ENCODE measurements around the gene TLE3.
A peak's percentile ranks its signal among the peaks of the same experiment; 100 is the strongest.

TLE3 gene

DNA sequence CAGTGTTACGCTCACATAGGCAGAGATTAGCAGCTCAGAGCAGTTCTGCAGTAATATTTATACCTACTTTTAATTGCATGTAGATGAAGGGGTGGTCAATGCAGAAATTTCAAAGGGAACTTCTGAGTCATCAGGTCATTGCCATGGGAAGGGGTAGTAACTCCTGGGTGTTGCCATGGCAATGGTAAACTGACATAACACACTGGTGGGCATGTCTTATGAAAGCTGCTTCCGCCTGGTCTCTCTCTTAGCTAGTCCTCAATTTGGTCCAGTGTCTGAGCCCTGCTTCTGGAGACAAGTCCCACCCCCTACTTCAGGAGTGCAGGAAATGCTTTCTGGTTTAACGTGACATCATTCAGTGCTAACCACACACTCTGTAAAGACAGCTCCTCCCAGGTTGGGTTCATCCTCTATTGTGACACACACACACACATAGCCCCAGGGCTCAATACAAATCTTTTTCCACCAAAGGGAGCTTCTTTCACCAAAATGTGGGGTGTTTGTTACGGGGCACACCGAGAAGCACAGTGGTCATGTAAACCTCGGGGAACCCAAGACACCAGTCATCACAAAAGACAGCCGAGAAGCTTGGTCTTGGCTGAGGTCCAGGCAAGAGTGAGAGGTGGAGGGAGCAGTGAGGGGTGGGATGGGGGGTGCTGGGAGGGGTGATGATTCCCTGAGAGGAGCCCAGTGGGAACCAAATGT, 74.5 kb downstream of the TLE3 start:
- Mint-ChIP-seq H3K27ac (peak overlapping the region; percentile 50), H3K27me3 (no peaks in the 10 kb centered on the region), H3K9me3 (ENCODE audit: low read depth) (no peaks in the 10 kb centered on the region), H3K36me3 (no peaks in the 10 kb centered on the region), H3K4me3 (peak overlapping the region; percentile 59), H3K4me1 (ENCODE audit: low read depth) (peaks cover 17% of the 10 kb centered on the region)

DNA sequence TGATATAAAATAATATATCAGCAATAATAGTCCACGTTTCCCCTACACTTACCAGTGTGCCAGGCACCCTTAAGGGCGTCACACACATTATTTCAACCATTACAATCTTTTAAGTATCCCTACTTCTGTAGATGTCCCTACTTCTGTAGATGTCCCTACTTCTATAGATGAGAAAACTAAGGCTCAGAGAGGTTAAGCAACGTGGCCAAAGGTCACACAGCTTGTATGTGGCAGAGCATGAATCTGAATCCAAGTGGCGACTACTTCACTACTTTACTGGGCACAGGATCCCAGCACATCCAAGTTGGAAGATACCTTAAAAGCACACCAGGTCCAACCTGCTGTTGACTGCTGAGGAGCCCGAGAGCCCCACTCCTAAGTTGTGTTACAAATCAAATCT, 77.5 kb downstream of the TLE3 start:
- peaks cover 29% of the 10 kb centered on the region for H3K4me1 Mint-ChIP-seq (ENCODE audit: low read depth)
- no peaks in the 10 kb centered on the region for H3K36me3 Mint-ChIP-seq
- no peak overlapping the region for H3K27ac Mint-ChIP-seq
- no peaks in the 10 kb centered on the region for H3K9me3 Mint-ChIP-seq (ENCODE audit: low read depth)
- peaks cover 7% of the 10 kb centered on the region for H3K27me3 Mint-ChIP-seq
- H3K4me3 Mint-ChIP-seq, result no peak overlapping the region

DNA sequence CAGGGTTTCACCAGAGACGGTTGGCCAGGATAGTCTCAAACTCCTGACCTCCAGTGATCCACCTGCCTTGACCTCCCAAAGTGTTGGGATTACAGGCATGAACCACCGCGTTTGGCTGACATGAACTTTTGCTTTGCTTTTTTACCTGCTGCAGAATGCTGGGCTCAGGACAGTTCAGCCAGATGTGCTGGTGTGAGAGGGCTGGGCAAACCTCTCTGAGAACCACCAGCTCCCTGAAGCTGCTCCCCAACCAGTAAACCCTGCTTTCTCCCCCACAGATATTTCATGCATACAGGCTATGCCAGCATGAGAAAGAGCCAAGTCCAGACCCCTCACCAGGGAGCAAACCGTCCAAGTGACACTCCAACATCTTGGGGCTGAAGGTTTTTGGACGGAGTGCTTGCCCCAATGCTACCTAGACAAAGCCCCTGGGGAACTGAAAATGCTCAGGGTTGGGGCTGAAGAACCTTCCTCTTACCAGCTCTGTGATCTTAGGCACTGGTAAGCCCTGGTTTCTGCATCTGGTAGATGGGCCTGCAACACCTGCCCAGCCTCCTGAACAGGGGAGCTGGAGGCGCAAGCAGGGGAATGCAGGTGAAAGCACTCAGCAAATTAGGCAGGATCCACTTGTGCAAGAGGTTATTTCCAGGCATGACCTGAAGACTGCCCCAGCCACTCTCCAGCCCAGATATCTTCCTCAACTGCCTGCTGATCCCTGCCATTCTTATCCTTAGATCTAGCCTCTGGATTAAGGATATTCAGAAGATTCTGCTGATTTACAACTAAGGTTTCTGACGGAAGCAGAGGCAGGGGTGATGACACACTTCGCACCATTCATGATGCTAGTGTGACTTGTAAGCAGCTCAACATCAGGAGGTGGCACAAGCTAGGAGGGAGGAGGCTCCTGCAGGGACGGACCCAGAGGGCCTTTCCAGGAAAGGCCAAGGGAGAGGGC, 78.8 kb downstream of the TLE3 start:
- H3K9me3 Mint-ChIP-seq (ENCODE audit: low read depth), result no peaks in the 10 kb centered on the region
- H3K4me1 Mint-ChIP-seq (ENCODE audit: low read depth), result peaks cover 23% of the 10 kb centered on the region
- no peak overlapping the region for H3K4me3 Mint-ChIP-seq
- peaks cover 7% of the 10 kb centered on the region for H3K27me3 Mint-ChIP-seq
- no peak overlapping the region for H3K27ac Mint-ChIP-seq
- no peaks in the 10 kb centered on the region for H3K36me3 Mint-ChIP-seq

DNA sequence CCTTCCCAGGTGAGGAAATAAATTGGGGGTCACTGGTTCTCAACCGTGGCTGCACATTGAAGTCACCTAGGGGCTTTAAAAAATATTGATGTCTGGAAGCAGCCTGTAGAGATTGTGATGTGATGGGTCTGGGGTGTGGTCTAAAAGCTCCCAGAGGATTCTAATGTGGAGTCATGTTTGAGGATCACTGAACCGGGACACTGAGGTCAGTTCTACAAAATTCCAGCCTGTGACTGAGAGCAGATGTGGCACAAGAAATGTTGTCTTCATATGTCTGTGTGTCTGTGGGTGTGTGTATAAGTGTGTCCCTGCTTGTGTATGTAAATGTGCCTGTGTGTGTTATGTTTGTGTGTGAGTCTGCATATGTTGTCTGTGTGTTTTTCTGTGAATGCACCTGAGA, 79.9 kb downstream of the TLE3 start:
- Mint-ChIP-seq H3K27ac (no peak overlapping the region), H3K4me1 (ENCODE audit: low read depth) (peaks cover 14% of the 10 kb centered on the region), H3K27me3 (peaks cover 7% of the 10 kb centered on the region), H3K9me3 (ENCODE audit: low read depth) (no peaks in the 10 kb centered on the region), H3K4me3 (no peak overlapping the region), H3K36me3 (no peaks in the 10 kb centered on the region)

DNA sequence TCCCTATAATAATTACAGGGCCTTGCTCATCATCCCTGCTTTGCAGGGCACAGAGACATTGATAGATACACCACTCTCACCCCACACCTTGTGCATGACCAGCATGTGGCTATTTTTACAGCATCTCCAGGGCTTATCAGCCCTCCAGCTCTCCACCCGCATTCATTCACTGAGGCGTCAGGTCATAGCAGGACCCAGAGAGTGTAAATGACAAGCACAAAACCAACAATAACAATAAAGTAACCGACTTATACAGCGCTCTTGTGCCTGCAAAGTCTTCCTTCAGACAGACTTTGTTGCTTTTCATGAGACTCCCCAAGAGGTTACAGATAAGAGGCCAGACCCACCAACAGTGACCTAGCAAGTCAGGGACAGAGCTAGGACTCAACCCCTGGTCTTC, 80.7 kb downstream of the TLE3 start:
- Mint-ChIP-seq H3K9me3 (ENCODE audit: low read depth) (no peaks in the 10 kb centered on the region), H3K4me1 (ENCODE audit: low read depth) (peaks cover 11% of the 10 kb centered on the region), H3K27ac (no peak overlapping the region), H3K4me3 (no peak overlapping the region), H3K36me3 (no peaks in the 10 kb centered on the region), H3K27me3 (peaks cover 7% of the 10 kb centered on the region)

DNA sequence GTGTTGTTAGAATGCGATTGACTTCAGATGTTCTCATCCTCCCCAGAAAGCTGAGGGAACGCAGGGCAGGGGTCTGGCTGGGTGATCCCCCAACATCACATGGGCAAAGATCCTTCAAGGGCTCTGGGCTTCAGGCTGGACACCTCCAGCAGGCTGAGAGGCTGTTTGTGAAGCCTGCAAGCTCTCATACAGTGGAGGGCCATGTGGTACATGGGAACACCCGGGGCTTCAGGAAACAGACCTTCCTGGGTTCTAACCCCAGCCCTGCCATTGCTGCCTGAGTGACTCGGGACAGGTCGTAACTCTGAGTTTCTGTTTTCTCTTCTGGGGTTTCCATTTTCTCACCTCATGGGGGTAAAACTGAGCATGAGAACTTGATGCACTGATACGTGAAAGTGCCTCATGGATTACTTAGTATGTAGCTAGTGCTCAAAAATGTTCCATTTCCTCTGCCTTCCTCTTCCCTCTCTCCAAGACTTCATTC, 81.2 kb downstream of the TLE3 start:
- peaks cover 7% of the 10 kb centered on the region for H3K27me3 Mint-ChIP-seq
- H3K36me3 Mint-ChIP-seq, result no peaks in the 10 kb centered on the region
- no peak overlapping the region for H3K4me3 Mint-ChIP-seq
- no peaks in the 10 kb centered on the region for H3K9me3 Mint-ChIP-seq (ENCODE audit: low read depth)
- H3K4me1 Mint-ChIP-seq (ENCODE audit: low read depth), result peaks cover 11% of the 10 kb centered on the region
- no peak overlapping the region for H3K27ac Mint-ChIP-seq

DNA sequence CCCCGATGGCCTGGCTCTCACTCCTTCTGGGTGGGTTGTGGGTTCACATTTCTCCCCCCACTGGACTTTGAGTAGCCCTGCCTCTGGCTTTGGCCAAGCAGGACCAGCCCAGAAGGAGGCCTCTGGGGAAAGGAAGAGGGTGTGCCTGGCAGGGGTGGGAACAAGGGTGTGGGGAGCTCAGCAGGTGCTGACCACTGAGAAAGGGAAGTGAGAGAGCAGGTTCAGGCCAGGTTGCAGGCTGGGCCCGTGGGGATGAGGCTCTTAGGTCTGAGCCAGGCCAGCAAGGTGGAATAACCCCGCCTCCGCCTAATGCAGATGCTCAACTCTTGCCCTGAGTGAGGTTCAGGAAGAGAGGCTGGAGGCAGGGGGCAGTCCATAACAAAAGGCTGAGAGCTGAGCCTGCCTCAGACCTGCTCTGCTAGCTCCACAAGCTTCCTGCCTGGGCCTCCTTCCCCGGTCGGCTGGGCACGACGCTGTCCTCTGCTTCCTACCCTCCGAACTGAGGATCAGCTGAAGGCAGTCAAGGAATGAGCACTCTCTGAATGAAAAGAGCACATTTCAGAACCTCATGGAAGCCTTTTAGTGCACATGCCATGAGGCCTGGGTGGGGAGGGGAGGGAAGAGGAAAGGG, 82.7 kb downstream of the TLE3 start:
- H3K4me3 Mint-ChIP-seq, result no peak overlapping the region
- H3K27me3 Mint-ChIP-seq, result peaks cover 7% of the 10 kb centered on the region
- H3K36me3 Mint-ChIP-seq, result no peaks in the 10 kb centered on the region
- H3K4me1 Mint-ChIP-seq (ENCODE audit: low read depth), result peaks cover 11% of the 10 kb centered on the region
- H3K27ac Mint-ChIP-seq, result no peak overlapping the region
- no peaks in the 10 kb centered on the region for H3K9me3 Mint-ChIP-seq (ENCODE audit: low read depth)

DNA sequence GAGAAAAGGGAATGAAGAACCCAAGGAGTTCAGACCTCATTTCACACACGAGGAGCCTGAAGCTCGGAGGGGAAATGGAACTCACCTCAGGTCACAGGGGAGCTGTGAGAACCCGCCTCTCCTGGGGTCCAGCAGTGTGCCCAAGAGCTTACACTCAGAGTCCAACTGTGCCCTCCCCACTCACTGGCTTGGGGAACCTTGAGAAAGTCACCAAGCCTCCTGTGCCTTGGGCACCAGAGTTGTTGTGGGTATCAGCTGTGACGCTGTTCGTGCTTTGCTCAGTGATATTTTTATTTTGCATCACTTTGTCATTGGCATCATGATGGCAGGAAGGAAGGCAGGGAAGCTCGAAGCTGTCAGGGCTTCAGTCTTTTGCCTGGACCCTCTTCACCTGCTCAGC, 83.4 kb downstream of the TLE3 start:
- Mint-ChIP-seq H3K27me3 (peaks cover 7% of the 10 kb centered on the region), H3K9me3 (ENCODE audit: low read depth) (no peaks in the 10 kb centered on the region), H3K4me1 (ENCODE audit: low read depth) (peaks cover 11% of the 10 kb centered on the region), H3K4me3 (no peak overlapping the region), H3K27ac (no peak overlapping the region), H3K36me3 (no peaks in the 10 kb centered on the region)

DNA sequence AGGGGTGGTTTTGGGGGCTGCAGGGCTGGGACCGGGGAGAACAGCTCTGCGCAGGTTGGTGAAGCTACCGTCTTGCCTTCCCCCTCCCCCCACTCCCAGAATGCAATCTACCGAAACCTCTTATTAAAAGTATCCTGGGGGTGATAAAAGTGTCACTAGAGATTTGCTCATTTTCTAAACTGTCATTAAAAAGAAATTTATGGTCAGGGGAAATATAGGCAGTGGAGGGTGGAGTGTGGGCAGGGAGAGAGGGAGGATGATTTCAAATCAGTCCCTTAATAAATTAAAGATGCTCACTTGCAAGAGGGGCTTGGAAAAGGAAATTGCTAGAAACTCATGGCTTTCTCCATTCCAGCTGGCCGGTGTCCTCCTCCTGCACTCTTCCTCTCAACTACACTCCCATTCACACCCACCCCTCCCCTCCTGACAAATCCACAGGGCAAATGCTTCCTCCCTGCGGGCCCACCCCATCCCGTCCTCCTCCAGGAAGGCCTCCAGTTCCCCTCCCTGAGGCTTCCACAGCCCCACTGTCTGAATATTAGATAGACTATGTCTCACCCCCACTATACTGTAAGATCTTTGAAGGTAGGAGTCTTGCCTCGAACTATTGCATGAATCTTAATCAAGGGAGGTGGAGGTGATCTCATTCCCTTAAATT, 83.9 kb downstream of the TLE3 start:
- Mint-ChIP-seq H3K4me1 (ENCODE audit: low read depth) (peaks cover 11% of the 10 kb centered on the region), H3K27ac (no peak overlapping the region), H3K27me3 (peaks cover 7% of the 10 kb centered on the region), H3K4me3 (no peak overlapping the region), H3K9me3 (ENCODE audit: low read depth) (no peaks in the 10 kb centered on the region), H3K36me3 (no peaks in the 10 kb centered on the region)

DNA sequence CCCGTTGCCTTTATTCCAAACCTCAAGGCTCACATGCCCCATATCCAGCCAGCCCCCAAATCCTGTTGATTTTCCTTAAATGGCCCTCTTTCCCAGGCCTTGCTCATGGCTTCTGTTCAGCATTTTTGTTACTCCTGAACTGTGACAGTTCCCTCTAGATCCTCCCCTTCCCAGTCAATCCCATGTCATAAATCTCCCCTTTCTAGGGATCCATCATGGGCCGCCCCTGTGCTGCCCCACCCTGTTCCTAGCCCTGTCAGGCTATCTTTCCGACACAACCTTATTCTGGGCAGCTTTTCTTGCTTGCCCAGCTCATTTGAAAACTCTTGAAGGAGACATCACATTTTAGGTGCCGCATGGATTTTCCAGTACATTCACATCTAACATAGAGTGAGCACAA, 84.8 kb downstream of the TLE3 start:
- Mint-ChIP-seq H3K4me3 (no peak overlapping the region), H3K27ac (no peak overlapping the region), H3K36me3 (no peaks in the 10 kb centered on the region), H3K27me3 (peaks cover 5% of the 10 kb centered on the region), H3K4me1 (ENCODE audit: low read depth) (peaks cover 11% of the 10 kb centered on the region), H3K9me3 (ENCODE audit: low read depth) (no peaks in the 10 kb centered on the region)

DNA sequence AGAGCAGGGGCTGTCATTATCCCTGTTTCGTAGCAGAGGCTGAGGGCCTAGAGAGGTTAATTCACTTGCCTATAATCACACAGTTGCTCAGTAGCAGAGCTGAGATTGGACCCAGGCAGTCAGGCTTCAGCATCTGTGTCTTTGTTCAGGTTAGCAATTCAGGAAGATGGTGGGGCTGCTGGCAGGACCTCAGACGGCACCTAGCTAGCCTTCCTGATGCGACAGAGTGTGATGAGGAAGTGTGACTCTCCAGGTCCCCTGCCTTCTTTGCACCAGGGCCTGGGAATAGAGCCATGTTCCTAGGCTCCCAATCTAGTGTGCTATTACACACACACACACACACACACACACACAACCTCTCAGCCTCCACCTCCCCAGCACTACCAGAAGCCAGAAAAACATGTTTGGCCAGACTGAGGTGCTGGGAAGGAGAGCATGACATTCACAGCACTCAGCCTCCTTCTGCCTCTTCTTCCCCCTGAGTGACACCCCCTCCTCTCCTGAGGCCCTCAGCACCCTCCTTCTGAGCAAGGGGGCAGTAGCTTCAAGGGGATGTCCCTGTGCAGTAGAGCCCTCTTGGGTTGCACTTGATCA, 88.9 kb downstream of the TLE3 start:
- Mint-ChIP-seq H3K27ac (no peak overlapping the region), H3K36me3 (no peaks in the 10 kb centered on the region), H3K4me1 (ENCODE audit: low read depth) (no peaks in the 10 kb centered on the region), H3K9me3 (ENCODE audit: low read depth) (no peaks in the 10 kb centered on the region), H3K27me3 (no peaks in the 10 kb centered on the region), H3K4me3 (no peak overlapping the region)

DNA sequence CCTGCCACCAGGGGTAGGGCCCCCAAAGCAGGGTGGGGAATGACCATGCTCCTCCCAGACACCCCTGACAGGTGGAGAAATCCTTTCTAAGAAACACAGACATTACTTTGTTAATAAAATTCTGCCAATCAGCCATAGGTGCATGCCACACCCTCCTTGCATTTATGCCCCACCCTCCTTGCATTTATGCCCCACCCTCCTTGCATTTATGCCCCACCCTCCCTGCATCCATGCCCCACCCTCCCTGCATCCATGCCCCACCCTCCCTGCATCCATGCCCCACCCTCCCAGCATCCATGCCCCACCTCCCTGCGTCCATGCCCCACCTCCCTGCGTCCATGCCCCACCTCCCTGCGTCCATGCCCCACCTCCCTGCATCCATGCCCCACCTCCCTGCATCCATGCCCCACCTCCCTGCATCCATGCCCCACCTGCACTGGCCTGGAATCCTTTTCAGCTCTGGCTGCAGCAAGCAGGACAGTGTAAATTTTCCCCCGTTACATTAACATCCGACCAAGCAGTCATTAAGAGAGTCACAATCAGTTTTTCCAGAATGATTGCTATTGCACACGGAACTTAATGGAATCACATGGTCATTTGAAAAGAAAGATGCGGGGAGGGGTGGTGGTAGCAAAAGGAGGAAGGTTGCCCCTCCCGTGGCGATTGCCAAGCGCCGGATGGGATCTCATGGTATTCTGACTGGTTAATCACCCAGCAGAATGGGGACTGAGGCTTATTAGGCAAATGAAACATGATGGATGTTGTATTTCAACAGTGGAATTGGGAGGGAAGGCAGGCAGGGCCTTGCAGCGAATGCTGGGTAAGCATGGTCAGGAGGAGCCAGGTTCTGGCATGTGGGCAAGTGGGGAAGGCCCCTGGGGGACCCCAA, 91.2 kb downstream of the TLE3 start:
- H3K4me3 Mint-ChIP-seq, result no peak overlapping the region
- no peak overlapping the region for H3K27ac Mint-ChIP-seq
- H3K4me1 Mint-ChIP-seq (ENCODE audit: low read depth), result no peaks in the 10 kb centered on the region
- peaks cover 10% of the 10 kb centered on the region for H3K36me3 Mint-ChIP-seq
- H3K27me3 Mint-ChIP-seq, result no peaks in the 10 kb centered on the region
- H3K9me3 Mint-ChIP-seq (ENCODE audit: low read depth), result peaks cover 10% of the 10 kb centered on the region

DNA sequence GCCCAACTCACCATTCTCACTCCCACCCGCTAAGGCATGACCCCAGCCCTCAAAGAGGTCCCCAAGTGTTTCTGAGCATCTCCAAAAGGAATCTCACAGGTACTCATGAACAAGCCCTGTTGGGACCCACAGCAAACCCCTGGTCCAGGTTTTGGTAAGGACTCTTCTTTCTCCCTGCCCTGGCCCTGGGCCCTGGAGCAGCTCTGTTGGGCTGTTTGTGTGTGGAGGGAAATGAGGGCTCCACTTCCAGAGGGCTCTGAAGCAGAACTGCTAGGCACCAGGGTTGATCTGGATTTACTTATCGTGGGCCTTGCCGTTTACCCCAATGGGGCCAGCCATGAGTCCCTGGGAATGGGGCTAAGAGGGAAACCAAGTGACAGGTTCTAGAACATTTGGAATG, 92.9 kb downstream of the TLE3 start:
- Mint-ChIP-seq H3K4me1 (ENCODE audit: low read depth) (no peaks in the 10 kb centered on the region), H3K9me3 (ENCODE audit: low read depth) (peaks cover 10% of the 10 kb centered on the region), H3K27ac (no peak overlapping the region), H3K36me3 (peaks cover 10% of the 10 kb centered on the region), H3K27me3 (no peaks in the 10 kb centered on the region), H3K4me3 (no peak overlapping the region)

DNA sequence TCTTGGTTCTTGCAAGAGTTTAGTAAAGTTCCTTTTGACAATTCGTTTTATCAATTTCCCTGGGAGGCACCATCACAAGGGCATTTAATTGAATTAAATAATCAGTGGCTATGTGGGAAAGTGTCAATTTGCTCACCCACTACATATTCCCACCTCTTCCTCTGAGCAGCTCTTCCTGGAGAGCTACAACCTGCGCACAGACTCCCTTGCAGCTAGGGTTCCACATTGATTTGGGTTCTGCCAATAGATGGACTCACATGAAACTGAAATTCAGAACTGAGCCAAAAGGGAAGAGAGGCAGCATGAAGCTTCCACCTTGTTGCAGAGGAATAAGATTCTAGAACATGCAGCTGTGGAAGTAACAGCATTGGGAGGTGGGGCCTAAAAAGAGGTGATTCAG, 94.8 kb downstream of the TLE3 start:
- no peaks in the 10 kb centered on the region for H3K4me1 Mint-ChIP-seq (ENCODE audit: low read depth)
- no peak overlapping the region for H3K27ac Mint-ChIP-seq
- H3K4me3 Mint-ChIP-seq, result no peak overlapping the region
- H3K9me3 Mint-ChIP-seq (ENCODE audit: low read depth), result peaks cover 10% of the 10 kb centered on the region
- H3K27me3 Mint-ChIP-seq, result no peaks in the 10 kb centered on the region
- H3K36me3 Mint-ChIP-seq, result peaks cover 10% of the 10 kb centered on the region
